OCI-LY3 (cell line): ENCODE measurements around the gene EIPR1.

Experiments used
- H2AFZ ChIP-seq: fragments of 200-600, 300-600 bp; shearing (Covaris generic); 2 replicates; pipeline ENCODE4 v1.6.0; 2014; ENCODE audit warnings: antibody characterized with exemption, low read depth, low read length
- H3K27ac ChIP-seq: fragments of 200-600, 300-600 bp; sonication (generic); 2 replicates; pipeline ENCODE4 v1.5.1; 2014; ENCODE audit warnings: mild to moderate bottlenecking, low read length, moderate library complexity, mixed read lengths
- H3K27me3 ChIP-seq: fragments of 200-600, 300-600 bp; sonication (generic); 2 replicates; pipeline ENCODE4 v1.6.1; 2014; ENCODE audit warnings: low read depth, low read length, mixed read lengths
- H3K36me3 ChIP-seq: fragments of 200-600, 300-600 bp; sonication (generic); replicated peaks from 2 replicates; pipeline ENCODE3; 2014; ENCODE audit warnings: low read depth, low read length, mixed read lengths
- H3K4me1 ChIP-seq: fragments of 300-600, 200-600 bp; sonication (generic); 2 replicates; pipeline ENCODE4 v1.6.1; 2014; ENCODE audit warnings: low read length, mixed read lengths
- H3K4me2 ChIP-seq: fragments of 200-600, 300-600 bp; sonication (generic); 2 replicates; pipeline ENCODE4 v1.6.1; 2014; ENCODE audit warnings: low read length, mixed read lengths
- H3K4me3 ChIP-seq: fragments of 300-600, 200-600 bp; sonication (generic); 2 replicates; pipeline ENCODE4 v1.5.1; 2014; ENCODE audit warnings: antibody characterized with exemption, mild to moderate bottlenecking, low read length, moderate library complexity
- H3K79me2 ChIP-seq: fragments of 300-600, 200-600 bp; shearing (Covaris generic); 2 replicates; pipeline ENCODE4 v1.6.1; 2014; ENCODE audit warnings: mild to moderate bottlenecking, low read length, mixed read lengths
- H3K9ac ChIP-seq: fragments of 300-600, 200-600 bp; shearing (Covaris generic); 2 replicates; pipeline ENCODE4 v1.6.0; 2014; ENCODE audit warnings: mild to moderate bottlenecking, low read length, moderate library complexity
- H3K9me3 ChIP-seq: fragments of 200-600, 300-600 bp; shearing (Covaris generic); 2 replicates; pipeline ENCODE4 v1.6.1; 2014; ENCODE audit warnings: low read length, mixed read lengths; ENCODE audit not compliant: insufficient read depth
- H4K20me1 ChIP-seq: fragments of 200-600, 300-600 bp; sonication (generic); 2 replicates; pipeline ENCODE4 v1.6.1; 2016; ENCODE audit warnings: low read length, mixed read lengths; ENCODE audit not compliant: insufficient read depth
- CTCF ChIP-seq: fragments of 200-600, 300-600 bp; sonication (generic); IDR thresholded peaks from 2 replicates; pipeline ENCODE4 v1.5.1; 2014; ENCODE audit warnings: antibody characterized with exemption, low read length, low read depth
- EZH2phosphoT487 ChIP-seq: fragments of 200-600 bp; shearing (Covaris generic); IDR thresholded peaks from 2 replicates; pipeline ENCODE4 v1.6.1; 2018; ENCODE audit warnings: antibody characterized with exemption, mixed run types, low read depth

The EIPR1 gene

GRCh38 chr2:3189961-3190360, 187.7 kb downstream of the EIPR1 start:
- no peaks in the 10 kb centered on the region for H3K9me3 ChIP-seq
- H3K4me2 ChIP-seq, result no peak overlapping the region
- H3K27me3 ChIP-seq, result no peaks in the 10 kb centered on the region
- no peaks in the 10 kb centered on the region for H3K79me2 ChIP-seq
- H4K20me1 ChIP-seq, result no peaks in the 10 kb centered on the region
- no peak overlapping the region for H3K9ac ChIP-seq
- no peak overlapping the region for H2AFZ ChIP-seq
- TF ChIP-seq CTCF (no peak), EZH2phosphoT487 (no peak)
- no peak overlapping the region for H3K4me3 ChIP-seq
- H3K27ac ChIP-seq, result no peak overlapping the region
- H3K36me3 ChIP-seq, result peaks cover 3% of the 10 kb centered on the region
- H3K4me1 ChIP-seq, result no peaks in the 10 kb centered on the region

GRCh38 chr2:3189076-3189591, 188.5 kb downstream of the EIPR1 start:
- H3K27ac ChIP-seq, result no peak overlapping the region
- no peak for TF ChIP-seq CTCF
- TF ChIP-seq EZH2phosphoT487, result no peak
- no peak overlapping the region for H3K4me3 ChIP-seq
- no peaks in the 10 kb centered on the region for H3K79me2 ChIP-seq
- H3K4me2 ChIP-seq, result no peak overlapping the region
- H3K9ac ChIP-seq, result no peak overlapping the region
- no peaks in the 10 kb centered on the region for H3K9me3 ChIP-seq
- no peaks in the 10 kb centered on the region for H4K20me1 ChIP-seq
- no peaks in the 10 kb centered on the region for H3K4me1 ChIP-seq
- no peak overlapping the region for H2AFZ ChIP-seq
- H3K36me3 ChIP-seq, result peaks cover 3% of the 10 kb centered on the region
- H3K27me3 ChIP-seq, result no peaks in the 10 kb centered on the region

- Histone ChIP-seq H3K4me3 (no peak overlapping the region), H3K36me3 (peaks cover 3% of the 10 kb centered on the region), H3K4me2 (no peak overlapping the region), H3K27me3 (no peaks in the 10 kb centered on the region), H3K9ac (no peak overlapping the region), H4K20me1 (no peaks in the 10 kb centered on the region), H3K9me3 (no peaks in the 10 kb centered on the region), H3K27ac (no peak overlapping the region), H2AFZ (no peak overlapping the region), H3K79me2 (no peaks in the 10 kb centered on the region), H3K4me1 (no peaks in the 10 kb centered on the region)
- TF ChIP-seq CTCF (no peak), EZH2phosphoT487 (no peak)
These were observed 189.1 kb downstream of the EIPR1 start for GRCh38 chr2:3188405-3188946.

- no peaks in the 10 kb centered on the region for H3K27me3 ChIP-seq
- TF ChIP-seq EZH2phosphoT487 (no peak), CTCF (no peak)
- H3K9me3 ChIP-seq, result no peaks in the 10 kb centered on the region
- H3K4me3 ChIP-seq, result no peak overlapping the region
- no peak overlapping the region for H3K27ac ChIP-seq
- H3K4me1 ChIP-seq, result no peaks in the 10 kb centered on the region
- no peaks in the 10 kb centered on the region for H4K20me1 ChIP-seq
- no peaks in the 10 kb centered on the region for H3K79me2 ChIP-seq
- no peak overlapping the region for H3K9ac ChIP-seq
- H3K4me2 ChIP-seq, result no peak overlapping the region
- no peak overlapping the region for H2AFZ ChIP-seq
- H3K36me3 ChIP-seq, result peaks cover 3% of the 10 kb centered on the region
These were observed 190.2 kb downstream of the EIPR1 start for GRCh38 chr2:3187467-3187866.
